Measurements from ENCODE around the gene CTDNEP1.
A peak's percentile ranks its signal among the peaks of the same experiment; 100 is the strongest.
"Not testable (repeated sequence)": the region's sequence is repeated elsewhere in the genome, so short reads cannot be mapped to it uniquely, and the experiment has no call there.

CTDNEP1 gene

DNA sequence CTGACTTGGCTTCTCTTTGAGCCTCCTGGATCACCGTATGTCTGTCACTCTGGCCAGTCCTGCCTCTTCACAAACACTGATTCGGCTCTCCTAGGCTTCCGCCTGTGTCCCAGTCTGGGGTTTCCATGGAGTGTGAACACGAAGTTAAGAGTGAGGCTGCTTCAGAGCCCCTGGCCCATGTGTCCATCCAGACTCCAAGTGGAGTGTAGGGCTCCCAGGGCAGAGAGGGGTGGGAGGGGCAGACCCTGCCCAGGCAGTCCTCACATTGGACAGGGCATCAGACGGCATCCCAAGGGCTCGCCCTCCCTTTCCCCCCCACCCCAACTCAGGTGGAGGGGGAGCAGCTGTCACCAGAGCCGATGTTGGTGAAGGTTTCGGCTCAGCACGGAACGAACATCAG, 7.7 kb downstream of the CTDNEP1 start:
- DNase-seq, result not testable (repeated sequence)

DNA sequence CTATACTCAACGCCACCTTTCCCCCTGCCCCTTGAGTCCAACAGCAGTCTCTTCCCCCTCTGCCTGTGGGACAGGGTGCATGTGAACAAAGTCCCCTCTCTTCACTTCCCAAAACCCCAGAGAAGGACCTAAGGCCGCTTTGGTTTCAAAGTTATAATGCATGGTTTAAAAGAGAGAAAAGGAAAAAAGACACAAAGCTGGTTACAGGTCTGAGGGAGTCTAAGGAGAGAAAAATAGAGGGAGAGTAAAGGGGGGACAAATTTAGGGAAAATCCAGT, 8.1 kb downstream of the CTDNEP1 start:
- DNase-seq, result no peak

DNA sequence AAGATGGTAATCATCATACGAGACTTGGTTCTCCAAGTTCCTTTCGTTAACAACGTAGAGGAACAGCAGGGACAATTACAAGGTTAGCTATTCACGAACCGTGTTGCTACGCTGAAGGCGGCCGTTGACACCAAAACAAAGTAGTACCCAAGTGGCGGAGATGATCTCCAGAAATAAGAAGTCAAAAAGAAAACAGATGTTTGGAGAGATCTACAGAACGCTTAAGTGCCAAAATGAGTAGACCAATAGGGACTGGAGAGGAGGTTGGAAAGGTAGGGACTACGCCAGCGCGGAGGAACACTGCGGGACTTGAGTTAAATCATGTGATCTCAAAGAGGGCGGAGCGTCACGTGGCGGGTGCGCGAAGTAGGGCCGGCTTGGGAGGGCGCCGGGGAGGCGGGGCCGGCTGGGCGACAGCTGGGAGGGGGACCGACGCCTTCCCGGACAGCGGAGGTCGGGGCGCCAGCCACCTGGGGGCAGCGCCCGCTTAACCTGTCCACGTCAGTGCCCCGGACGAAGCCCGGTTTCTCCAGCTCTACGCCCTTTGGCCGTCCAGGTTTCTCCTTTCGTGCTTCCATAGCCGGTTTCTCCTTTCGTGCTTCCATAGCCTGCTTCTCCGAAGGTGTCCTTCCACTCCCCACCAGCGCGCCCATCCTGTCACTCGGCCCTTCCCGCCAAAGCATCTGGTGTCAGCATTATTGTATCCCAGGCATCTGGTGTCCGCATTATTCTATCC, 8.6 kb downstream of the CTDNEP1 start:
- peak; percentile 93 to 94 for DNase-seq

DNA sequence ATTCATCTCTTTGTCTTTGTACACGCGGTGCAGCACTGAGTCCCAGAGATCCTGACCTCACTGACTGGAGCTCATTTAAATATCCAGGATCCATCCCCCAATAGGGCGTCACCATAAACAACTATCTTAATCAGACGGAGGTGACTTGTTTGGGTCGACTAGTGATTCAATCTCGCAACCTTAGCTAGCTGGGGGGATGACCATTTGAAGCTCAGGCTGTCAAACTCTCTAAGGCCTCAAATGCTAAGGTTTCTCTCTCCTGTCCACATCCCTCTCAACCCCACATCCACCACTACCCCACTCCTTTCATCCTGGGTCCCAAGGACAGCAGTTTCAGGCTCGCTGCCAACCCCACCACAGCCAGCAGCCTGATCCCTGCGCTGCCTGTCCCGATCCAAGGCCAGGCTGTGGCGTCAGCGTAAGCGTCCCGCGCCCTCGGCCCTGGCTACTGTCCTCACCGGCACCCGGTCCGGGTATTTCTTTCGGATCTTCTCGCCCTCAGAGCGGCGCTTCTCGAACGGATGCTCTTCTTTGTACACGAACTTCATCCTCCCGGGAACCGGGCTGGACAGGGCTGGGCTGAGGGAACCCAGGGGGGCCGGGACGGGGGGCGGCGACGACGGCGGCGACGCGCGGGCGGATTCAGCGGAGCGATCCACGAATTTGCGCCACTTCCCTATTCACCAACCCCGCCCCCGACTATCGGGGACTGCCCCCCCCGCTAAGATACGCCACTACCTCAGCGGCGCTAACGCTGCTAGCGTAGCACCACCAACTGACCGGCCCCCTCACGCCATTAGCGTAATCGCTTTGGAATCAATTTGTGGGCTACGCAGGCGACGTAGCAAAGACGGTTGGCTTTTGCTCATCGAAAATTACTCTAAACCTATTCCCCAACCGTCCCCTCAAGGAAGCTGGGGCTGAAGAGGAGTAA, 9.5 kb downstream of the CTDNEP1 start, which contains the start of gene GABARAP:
Gene GABARAP, minus strand, starts transcription at position 667 of the 934 bp plus-strand sequence. Its CDS starts 119 bp downstream, at position 548.
- peak; percentile 90 to 94 for DNase-seq

DNA sequence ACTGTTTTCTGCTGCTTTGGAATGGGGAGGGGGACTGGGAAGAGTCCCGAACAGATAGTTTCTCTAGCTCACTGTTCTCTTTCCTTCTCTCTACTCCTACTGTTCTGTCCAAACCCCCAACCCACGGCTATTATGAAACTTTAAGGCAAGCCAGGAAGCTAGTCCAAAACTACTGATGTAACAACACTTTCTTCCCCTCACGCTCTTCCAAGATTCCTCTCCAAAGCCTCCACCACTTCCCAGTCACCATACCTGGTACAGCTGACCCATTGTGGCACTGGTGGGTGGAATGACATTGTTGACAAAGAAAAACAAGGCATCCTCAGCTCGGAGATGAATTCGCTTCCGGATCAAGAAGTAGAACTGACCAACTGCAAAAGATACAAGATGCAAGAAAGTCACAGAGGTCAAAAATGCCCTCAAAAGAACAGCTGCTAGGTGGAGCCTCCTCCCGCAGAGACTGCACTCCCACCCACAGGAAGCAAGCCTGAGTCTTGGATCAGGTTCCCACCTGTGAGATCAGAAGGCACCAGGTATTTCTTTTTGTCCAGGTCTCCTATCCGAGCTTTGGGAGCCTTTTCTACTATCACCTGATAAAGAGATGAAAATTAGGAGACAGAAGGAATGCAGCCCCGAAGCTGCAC, 10.3 kb downstream of the CTDNEP1 start:
- no peak for DNase-seq

DNA sequence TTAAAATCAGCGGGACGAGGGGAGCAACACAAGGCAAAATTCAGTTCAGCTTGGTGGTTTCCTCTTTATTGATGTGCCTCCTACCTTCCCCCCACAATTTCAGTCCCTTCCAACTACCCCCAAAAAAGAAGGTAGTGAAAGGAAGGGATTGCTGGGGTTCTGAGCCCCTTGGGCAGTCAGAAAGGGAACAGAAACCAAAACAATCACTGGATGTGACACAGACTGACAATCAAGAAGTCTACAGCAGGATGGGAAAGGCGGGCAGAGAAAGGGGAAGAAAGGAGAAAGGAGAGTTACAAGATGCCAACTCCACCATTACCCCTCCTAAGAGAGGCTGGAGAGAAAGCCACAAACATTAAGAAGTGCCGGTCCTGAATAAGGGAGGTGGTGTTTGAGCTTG, 11.2 kb downstream of the CTDNEP1 start:
- DNase-seq, result peak in 1 of 2 donors; percentile 31

DNA sequence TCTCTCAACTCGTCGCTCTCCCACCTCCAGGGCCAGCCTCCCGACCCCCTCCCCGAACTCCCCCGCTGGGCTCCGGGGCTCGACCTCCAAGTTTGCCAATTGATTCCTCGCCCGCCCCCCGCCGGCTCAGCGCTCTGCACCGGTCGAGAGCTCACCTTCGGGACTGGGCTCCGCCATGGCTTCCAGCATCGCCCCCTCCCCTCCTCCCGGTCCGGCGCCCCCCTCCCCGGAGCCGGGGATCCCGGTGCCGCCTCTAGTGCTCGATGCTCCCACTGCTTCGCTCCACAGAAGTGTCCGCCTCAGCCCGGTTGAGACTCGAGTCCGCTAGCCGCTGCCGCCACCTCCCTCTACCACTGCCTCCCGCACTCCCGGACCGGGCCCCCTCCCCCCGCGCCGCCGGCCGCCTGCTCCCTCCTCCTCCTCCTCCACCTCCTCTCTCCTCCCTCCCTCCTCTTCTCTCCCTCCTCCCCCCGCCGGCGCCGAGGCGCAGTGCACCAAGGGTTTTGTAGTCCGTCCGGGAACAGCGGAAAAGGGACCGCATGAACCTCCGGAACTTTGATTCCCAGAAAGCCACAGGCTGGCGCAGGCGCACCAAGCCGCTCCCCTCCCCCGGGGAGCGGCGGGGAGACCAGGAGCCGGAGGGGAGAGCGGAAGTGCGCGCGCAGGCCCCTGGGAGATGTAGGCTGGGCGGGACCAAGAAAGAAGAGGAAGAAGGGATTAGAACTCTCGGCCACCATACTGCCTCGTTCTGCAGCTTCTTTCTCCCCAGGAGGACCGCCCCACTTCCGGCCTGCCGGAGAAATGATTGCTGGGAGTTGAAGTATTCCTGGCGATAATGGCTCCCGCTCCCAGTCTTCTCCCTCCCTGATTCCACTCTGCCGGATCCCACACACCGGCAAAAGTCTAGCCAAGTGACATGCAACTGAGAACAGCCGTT, 12.2 kb downstream of the CTDNEP1 start, which contains the start of gene PHF23:
Gene PHF23, minus strand, starts transcription at position 367 of the 937 bp plus-strand sequence. Its CDS starts 178 bp downstream, at position 189.
- peak; percentile 99 for DNase-seq

DNA sequence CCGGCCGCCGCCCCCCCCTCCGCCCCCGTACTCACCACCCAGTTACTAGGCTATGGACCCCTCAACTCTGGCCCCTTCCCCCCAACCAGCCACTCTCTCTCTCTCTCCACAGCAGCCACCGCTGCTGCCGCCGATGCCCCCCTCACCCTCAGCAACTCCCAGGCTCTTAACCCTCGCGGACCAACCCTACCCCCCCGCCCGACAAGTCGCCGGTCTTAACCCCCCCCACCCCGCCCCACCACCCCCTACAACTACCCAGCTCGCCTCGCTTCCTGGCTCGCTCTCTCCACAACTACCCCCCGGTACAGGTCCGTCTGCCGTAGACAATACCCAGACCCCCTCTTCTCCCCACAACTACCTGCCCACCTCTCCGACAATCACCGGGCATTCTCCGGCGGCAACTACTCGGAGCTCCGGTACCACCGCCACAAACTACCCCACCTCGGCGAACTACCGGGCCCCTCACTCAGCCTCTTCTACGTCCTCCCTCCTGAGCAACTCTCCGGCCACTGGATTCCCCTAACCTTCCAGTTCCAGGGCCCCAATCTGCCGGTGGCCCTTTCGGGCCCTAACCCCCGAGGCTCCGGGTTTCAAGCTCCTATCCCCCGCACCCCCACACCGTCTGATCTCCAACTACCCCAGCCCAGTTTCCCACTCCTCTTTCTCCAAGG, 13.0 kb downstream of the CTDNEP1 start:
- DNase-seq, result peak; percentile 52 to 62

DNA sequence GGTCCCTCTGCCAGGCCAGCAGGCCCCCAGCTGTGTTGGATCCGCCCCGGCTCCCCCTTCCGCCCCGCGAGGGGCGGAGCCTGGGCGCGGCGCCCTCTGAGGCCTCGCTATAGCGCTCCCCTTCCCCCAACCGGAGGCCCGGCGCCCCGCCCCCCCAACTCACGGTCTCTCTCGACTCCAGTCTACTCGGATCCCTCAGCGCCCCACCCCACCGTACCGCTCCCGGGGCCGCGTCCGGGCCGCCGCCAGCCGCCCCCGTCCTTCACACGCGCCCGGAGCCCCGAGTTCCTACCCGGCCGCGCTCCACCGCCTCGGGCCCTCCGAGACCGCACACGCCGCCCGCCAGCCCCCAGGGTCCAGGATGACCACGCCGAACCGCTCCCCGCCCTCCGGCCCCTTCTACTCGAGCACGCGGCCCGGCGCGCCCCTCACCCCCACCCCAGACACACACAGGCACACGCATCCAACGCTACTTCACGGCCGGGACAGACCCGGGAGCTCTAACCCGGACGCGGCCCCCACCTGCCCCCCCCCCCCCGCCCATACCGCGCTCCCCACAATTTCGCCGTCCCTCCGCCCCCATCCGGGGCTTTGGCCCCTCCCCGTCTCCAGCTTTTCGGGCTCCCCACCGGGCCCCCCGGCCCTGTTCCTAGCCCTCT, 13.6 kb downstream of the CTDNEP1 start:
- peak; percentile 87 to 88 for DNase-seq

DNA sequence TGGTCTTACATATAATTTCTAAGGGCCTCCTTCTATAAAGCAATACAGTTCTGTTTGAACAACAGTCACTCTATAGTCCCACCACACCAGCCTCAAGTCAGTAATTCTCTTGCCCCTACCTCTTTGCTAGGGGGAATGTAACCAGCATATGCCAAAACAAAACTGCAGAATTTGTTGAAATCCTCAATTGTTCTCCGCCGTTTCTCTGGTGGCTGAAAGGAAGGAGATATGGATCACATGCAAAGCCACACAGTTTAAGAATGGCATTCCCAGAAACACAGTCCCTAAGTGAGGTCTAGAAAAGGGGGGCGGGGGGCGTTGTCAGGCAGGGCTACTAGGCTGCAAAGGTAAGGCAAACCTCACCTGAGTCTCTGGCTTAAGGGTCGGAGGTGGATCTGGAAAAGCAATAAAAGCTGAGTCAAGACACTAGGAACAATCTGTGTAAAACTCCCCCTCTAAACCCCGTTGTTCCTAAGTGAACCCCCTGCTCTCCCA, 14.2 kb downstream of the CTDNEP1 start:
- no peak for DNase-seq

DNA sequence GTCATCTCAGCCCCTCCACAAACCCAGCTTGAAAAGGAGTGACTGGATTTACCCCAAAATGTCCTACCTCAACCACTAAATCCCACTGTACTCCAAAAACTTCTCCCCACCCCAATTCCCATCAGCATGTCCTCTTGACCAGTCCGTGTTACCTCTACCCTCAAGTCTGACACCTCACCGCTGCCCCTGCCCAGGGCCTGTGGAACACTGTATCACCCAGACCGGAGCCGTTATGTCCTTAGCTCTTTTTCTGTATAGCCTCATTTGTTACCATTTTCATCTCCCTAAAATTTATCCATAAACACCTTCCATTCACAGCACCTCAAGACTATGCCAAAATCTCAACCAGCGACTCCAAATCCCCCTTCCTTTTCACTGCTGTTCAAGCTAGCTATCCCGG, 14.7 kb downstream of the CTDNEP1 start:
- no peak for DNase-seq

DNA sequence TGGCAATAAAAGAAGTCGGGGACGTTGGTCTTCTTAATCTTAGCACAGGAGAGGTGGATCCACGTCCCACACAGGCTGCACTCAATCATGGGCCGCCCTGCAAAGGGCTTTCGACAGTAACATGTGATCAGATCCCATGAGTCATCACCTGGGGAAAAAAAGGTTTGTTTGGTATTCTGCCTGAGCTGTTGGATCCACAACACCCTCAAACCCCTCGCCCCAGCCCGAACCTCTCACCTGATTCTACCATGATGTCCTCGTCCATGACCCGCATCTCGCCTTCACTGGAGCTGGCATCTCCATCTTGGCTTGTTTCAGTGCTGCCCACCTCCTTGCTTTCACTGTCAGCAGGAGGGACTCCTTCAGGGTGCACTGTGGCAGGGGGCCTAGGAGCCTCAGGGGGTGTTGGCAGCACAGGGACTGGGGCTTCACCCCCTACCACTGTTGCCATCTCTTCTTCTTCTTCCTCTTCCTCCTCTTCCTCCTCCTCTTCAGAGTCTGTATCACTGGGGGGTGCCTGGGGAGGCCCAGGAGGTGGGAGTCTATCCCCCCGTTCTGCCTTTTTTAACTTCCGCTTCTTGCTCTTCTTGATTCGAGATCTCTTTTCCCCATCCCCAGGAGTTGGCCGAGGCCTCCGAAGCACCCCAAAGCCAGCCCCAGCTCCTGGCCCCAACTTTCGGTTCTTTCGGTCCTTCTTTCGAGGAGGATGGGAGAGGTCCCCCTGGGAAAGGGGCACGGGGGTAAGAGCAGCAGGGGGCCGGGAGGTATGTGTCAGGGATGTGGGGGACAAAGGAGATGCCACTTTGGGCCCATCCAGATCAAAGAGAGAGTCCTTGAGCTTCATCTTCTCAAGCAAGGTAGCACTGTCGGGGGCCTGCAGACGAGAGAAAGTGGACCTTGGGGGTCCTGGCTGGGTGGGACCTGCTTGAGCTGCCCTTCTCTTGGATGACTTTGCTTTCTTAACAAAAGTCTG, 15.6 kb downstream of the CTDNEP1 start:
- DNase-seq, result no peak

DNA sequence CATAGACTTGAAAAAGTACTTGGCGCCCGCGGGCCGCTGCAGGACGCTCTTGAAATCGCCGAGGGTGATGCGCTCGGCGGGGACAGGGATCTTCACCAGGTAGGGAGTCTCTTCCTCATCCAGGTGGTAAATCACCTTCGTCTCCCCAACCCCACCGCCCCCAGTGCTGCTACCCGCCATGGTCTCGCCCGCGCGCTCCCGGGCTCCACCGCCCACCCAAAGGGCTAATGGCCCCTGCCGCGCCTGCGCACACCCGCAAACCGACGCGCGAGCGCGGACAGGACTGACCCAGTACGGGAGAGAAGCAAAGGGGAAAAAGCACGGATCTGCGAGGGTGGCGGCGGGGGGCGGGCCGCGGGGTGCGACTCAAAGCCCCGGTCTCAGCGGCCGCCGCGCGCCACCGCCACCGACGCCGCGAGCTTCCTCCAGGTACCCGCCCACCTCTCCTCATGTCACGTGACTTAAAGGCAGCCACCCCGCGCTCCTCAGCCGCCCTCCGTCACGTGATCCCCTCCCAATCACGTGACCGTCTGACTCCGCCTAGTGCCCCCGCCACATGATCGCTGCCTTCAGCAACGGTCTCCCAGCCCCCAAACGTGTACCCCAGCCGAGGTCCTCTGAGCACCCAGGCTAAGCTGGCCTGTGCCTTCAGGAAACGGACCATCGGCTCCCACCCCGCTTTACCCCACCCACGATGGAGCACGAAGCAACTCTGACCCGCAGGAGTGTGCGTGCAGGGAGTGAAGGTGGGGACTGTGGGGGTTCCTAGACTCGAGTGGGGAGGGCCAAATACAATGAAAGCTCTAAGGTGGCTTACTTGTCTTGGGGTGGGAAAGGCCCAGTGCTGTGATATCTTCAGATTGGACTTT, 17.2 kb downstream of the CTDNEP1 start, which contains the start of gene DVL2:
Gene DVL2, minus strand, starts transcription at position 435 of the 869 bp plus-strand sequence. Its CDS starts 255 bp downstream, at position 180.
- DNase-seq, result peak; percentile 95

DNA sequence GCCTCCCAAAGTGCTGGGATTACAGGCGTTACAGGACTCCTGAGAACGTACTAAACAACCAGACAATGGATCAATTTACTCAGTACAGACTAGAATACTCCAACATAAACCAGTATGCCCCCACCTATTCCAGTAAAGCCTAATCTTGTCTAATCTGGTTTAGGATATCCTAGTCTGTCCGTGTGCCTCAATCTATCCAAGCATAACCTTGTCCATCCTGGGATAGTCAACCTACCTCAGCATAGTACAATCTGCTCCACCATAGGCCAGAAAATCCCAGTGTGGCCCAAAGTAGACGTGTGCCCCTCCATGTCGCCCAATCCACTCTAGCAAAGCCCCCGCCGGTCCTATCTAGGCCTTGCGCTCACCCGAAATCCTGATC, 17.8 kb downstream of the CTDNEP1 start:
- DNase-seq, result no peak

DNA sequence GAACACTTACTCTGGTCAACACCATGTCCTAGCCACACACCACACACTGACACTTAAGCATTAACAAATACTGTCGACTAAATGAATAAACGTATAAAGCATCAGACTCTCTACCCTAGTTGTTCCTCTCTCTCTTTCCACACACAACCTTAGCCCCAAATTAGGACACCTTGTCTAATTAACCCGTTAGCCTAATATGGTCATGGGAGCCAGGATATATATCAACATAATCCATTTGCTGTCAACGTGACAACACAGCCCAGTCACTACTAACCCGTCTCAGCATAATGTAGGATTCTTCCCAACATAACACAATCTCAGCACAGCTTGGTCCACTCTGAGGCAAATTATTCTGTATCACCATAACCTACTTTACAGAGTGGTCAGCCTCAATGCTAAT, 19.4 kb downstream of the CTDNEP1 start:
- no peak for DNase-seq

DNA sequence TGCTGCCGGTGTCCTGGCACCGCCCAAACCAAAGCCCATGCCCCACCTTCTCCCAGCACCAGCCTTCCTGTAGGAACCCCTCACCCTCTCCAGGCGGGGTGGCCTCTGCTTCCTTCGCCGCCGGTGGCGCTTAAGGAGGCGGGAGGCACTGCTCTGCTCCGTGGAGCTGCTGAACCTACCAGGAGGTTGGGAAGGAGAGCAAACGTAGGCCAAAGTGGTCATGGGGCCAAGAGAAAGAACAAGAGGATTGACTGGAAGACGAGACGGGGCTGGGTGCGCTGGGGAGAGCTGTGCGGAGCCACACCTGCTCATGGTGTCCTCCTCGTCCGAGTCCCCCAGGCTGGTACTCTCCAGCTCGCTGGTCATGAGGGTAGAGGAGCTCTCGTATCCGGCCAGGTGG, 22.0 kb downstream of the CTDNEP1 start:
- no peak for DNase-seq

DNA sequence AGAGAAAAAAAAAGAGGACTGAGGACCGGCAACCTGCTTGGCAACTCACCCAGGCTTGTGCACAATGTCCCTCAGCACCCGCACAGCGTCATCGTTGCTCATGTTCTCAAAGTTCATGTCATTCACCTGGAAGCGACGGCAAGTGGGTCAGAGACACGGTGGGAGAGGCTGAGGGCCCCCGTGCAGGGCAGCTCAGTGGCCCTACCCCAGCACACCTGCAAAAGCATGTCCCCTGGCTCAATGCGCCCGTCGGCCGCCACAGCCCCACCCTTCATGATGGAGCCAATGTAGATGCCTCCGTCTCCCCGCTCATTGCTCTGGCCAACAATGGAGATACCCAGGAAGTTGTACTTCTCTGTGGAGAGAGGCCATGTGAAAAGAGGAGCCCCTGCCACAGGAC, 22.6 kb downstream of the CTDNEP1 start:
- DNase-seq, result no peak

Data from CD4-positive, alpha-beta T cell treated with Interleukin-1 beta for 1 hour (primary cell).